HUES64 (cell line): ENCODE data around the gene GPX5.
"Not testable (repeated sequence)": the region's sequence is repeated elsewhere in the genome, so short reads cannot be mapped to it uniquely, and the experiment has no call there.

ENCODE experiments used
- H3K27ac ChIP-seq: 2 replicates; pipeline ENCODE4 v1.7.0; 2013; ENCODE audit warnings: low read depth, low read length, inconsistent platforms
- H3K27me3 ChIP-seq: 2 replicates; pipeline ENCODE4 v1.6.1; 2013; ENCODE audit warnings: mild to moderate bottlenecking, low read length; ENCODE audit not compliant: insufficient read depth
- H3K36me3 ChIP-seq: 2 replicates; pipeline ENCODE4 v1.6.1; 2013; ENCODE audit warnings: mild to moderate bottlenecking, low read length; ENCODE audit not compliant: insufficient read depth
- H3K4me1 ChIP-seq: 2 replicates; pipeline ENCODE4 v1.6.1; 2013; ENCODE audit warnings: mild to moderate bottlenecking, low read length, moderate library complexity; ENCODE audit not compliant: insufficient read depth
- H3K4me3 ChIP-seq: 2 replicates; pipeline ENCODE4 v1.5.1; 2013; ENCODE audit warnings: mild to moderate bottlenecking, low read length, moderate library complexity
- H3K9ac ChIP-seq: 2 replicates; pipeline ENCODE4 v1.6.1; 2013; ENCODE audit warnings: mild to moderate bottlenecking, low read depth, low read length
- H3K9me3 ChIP-seq: 2 replicates; pipeline ENCODE4 v1.6.1; 2013; ENCODE audit warnings: low read depth, low read length; ENCODE audit not compliant: insufficient read depth
- WGBS: fragments of 150-250, 120-280 bp; methylation state at CpG from one replicate; pipeline ENCODE4 v1.1.7; 2013; ENCODE audit warnings: missing lambda C conversion rate; 5-methylcytosine and 5-hydroxymethylcytosine counted together

Gene GPX5

GRCh38 chr6:28542440-28543296, 17.0 kb downstream of the GPX5 start:
- Histone ChIP-seq H3K9ac (peak overlapping the region; percentile 65), H3K27ac (peak overlapping the region; percentile 75; the same call in 1 of the 2 replicates)
- WGBS = under 1% methylated on average over 30 of the region's 30 CpGs

GRCh38 chr6:28543651-28544610, 18.2 kb downstream of the GPX5 start:
- Histone ChIP-seq H3K36me3 (no peaks in the 10 kb centered on the region), H3K27ac (peak overlapping the region; percentile 48; the same call in 1 of the 2 replicates), H3K9me3 (no peaks in the 10 kb centered on the region), H3K27me3 (no peaks in the 10 kb centered on the region), H3K4me3 (peak overlapping the region; percentile 65), H3K9ac (peak overlapping the region; percentile 58), H3K4me1 (0 out of 2 replicates have a peak, but pooled peaks cover 3% of the 10 kb centered on the region)
- WGBS = 2% methylated on average over 31 of the region's 31 CpGs

More at GRCh38 chr6:28542440-28543296, 17.0 kb downstream of the GPX5 start:
- no peaks in the 10 kb centered on the region for H3K9me3 ChIP-seq
- no peaks in the 10 kb centered on the region for H3K27me3 ChIP-seq
- no peaks in the 10 kb centered on the region for H3K36me3 ChIP-seq
- peak overlapping the region; percentile 65 for H3K4me3 ChIP-seq
- H3K4me1 ChIP-seq = 0 out of 2 replicates have a peak, but pooled peaks cover 3% of the 10 kb centered on the region

- Histone ChIP-seq H3K9ac (no peak overlapping the region), H3K36me3 (no peaks in the 10 kb centered on the region), H3K4me1 (0 out of 2 replicates have a peak, but pooled peaks cover 3% of the 10 kb centered on the region), H3K27ac (no peak overlapping the region), H3K4me3 (no peak overlapping the region), H3K27me3 (no peaks in the 10 kb centered on the region), H3K9me3 (no peaks in the 10 kb centered on the region)
Observed at GRCh38 chr6:28545955-28546354, 20.3 kb downstream of the GPX5 start.

- H3K4me3 ChIP-seq, H3K9ac ChIP-seq, H3K27me3 ChIP-seq, H3K4me1 ChIP-seq, H3K36me3 ChIP-seq, H3K9me3 ChIP-seq, H3K27ac ChIP-seq: not testable (repeated sequence)
- WGBS = 84% methylated on average over 3 of the region's 3 CpGs
Observed at GRCh38 chr6:28547003-28547402, 21.3 kb downstream of the GPX5 start.

GRCh38 chr6:28551891-28552666, 26.4 kb downstream of the GPX5 start:
- H3K9ac ChIP-seq = no peak overlapping the region
- no peaks in the 10 kb centered on the region for H3K9me3 ChIP-seq
- H3K27ac ChIP-seq = no peak overlapping the region
- H3K36me3 ChIP-seq = no peaks in the 10 kb centered on the region
- 0 out of 2 replicates have a peak, but pooled peaks cover 6% of the 10 kb centered on the region for H3K27me3 ChIP-seq
- no peak overlapping the region for H3K4me3 ChIP-seq
- WGBS = 62% methylated on average over 2 of the region's 4 CpGs
- H3K4me1 ChIP-seq = peaks cover 9% of the 10 kb centered on the region; the same call in 1 of the 2 replicates

- no peaks in the 10 kb centered on the region for H3K9me3 ChIP-seq
- peak overlapping the region; percentile 34 for H3K4me3 ChIP-seq
- H3K4me1 ChIP-seq = peaks cover 9% of the 10 kb centered on the region; the same call in 1 of the 2 replicates
- 82% methylated on average over 8 of the region's 8 CpGs for WGBS
- H3K27me3 ChIP-seq = 0 out of 2 replicates have a peak, but pooled peaks cover 6% of the 10 kb centered on the region
- no peaks in the 10 kb centered on the region for H3K36me3 ChIP-seq
- H3K27ac ChIP-seq = no peak overlapping the region
- no peak overlapping the region for H3K9ac ChIP-seq
Observed at GRCh38 chr6:28553384-28553985, 27.8 kb downstream of the GPX5 start.

GRCh38 chr6:28553986-28554881, 28.6 kb downstream of the GPX5 start:
- 78% methylated on average over 25 of the region's 25 CpGs for WGBS
- H3K9me3 ChIP-seq = no peaks in the 10 kb centered on the region
- H3K9ac ChIP-seq = no peak overlapping the region; the same call in 1 of the 2 replicates
- peaks cover 9% of the 10 kb centered on the region; the same call in 1 of the 2 replicates for H3K4me1 ChIP-seq
- H3K36me3 ChIP-seq = no peaks in the 10 kb centered on the region
- 0 out of 2 replicates have a peak, but pooled peaks cover 6% of the 10 kb centered on the region for H3K27me3 ChIP-seq
- no peak overlapping the region for H3K27ac ChIP-seq
- peak overlapping the region; percentile 34 for H3K4me3 ChIP-seq

- no peaks in the 10 kb centered on the region for H3K9me3 ChIP-seq
- H3K9ac ChIP-seq = no peak overlapping the region
- no peak overlapping the region for H3K27ac ChIP-seq
- no peaks in the 10 kb centered on the region for H3K36me3 ChIP-seq
- 0 out of 2 replicates have a peak, but pooled peaks cover 6% of the 10 kb centered on the region for H3K27me3 ChIP-seq
- WGBS = 74% methylated on average over 2 of the region's 2 CpGs
- peaks cover 9% of the 10 kb centered on the region; the same call in 1 of the 2 replicates for H3K4me1 ChIP-seq
- no peak overlapping the region for H3K4me3 ChIP-seq
Observed at GRCh38 chr6:28555136-28555535, 29.5 kb downstream of the GPX5 start.

- no peak overlapping the region for H3K27ac ChIP-seq
- WGBS = 78% methylated on average over 3 of the region's 3 CpGs
- peaks cover 8% of the 10 kb centered on the region; the same call in 1 of the 2 replicates for H3K27me3 ChIP-seq
- no peaks in the 10 kb centered on the region for H3K9me3 ChIP-seq
- H3K36me3 ChIP-seq = no peaks in the 10 kb centered on the region
- H3K4me3 ChIP-seq = no peak overlapping the region
- H3K4me1 ChIP-seq = peaks cover 9% of the 10 kb centered on the region; the same call in 1 of the 2 replicates
- H3K9ac ChIP-seq = no peak overlapping the region
Observed at GRCh38 chr6:28558629-28559028, 32.9 kb downstream of the GPX5 start.
